HEK293T (cell line): ENCODE data around the gene CBX3.
"Not testable (repeated sequence)": the region's sequence is repeated elsewhere in the genome, so short reads cannot be mapped to it uniquely, and the experiment has no call there.

Source experiments
- CTCF ChIA-PET: fragments of 350-600 bp; formaldehyde crosslinking; extraction: SDS; loops from one replicate; lab custom pipeline; 2021; ENCODE audit warnings: antibody characterized with exemption, inconsistent platforms; lab: Yijun Ruan, JAX
- POLR2A ChIA-PET: fragments of 350-600 bp; formaldehyde crosslinking; extraction: SDS; loops from one replicate; lab custom pipeline; 2020; ENCODE audit warnings: antibody characterized with exemption, inconsistent platforms; lab: Yijun Ruan, JAX
- DNase-seq: peaks from one replicate; pipeline ENCODE4 v3.0.0; 2012; ENCODE audit warnings: mixed read lengths; ENCODE audit errors: extremely low spot score
- ARNT ChIP-seq: fragments of 450-650 bp; IDR thresholded peaks from 2 replicates; pipeline ENCODE4 v1.6.1; 2017; ENCODE audit warnings: mild to moderate bottlenecking
- BHLHE40 ChIP-seq: fragments of 450-650 bp; IDR thresholded peaks from 2 replicates; pipeline ENCODE4 v1.6.1; 2016; ENCODE audit warnings: mild to moderate bottlenecking, moderate library complexity, borderline replicate concordance
- CTBP1 ChIP-seq: fragments of 450-650 bp; IDR thresholded peaks from 2 replicates; pipeline ENCODE4 v1.6.1; 2016; ENCODE audit warnings: borderline replicate concordance
- ELF4 ChIP-seq: fragments of 450-650 bp; IDR thresholded peaks from 2 replicates; pipeline ENCODE4 v1.6.1; 2017; ENCODE audit warnings: antibody characterized with exemption
- FOXA1 ChIP-seq: fragments of 450-650 bp; IDR thresholded peaks from 2 replicates; pipeline ENCODE4 v1.6.1; 2016; ENCODE audit warnings: mild to moderate bottlenecking
- FOXK2 ChIP-seq: fragments of 450-650 bp; IDR thresholded peaks from 2 replicates; pipeline ENCODE4 v1.6.1; 2016; ENCODE audit warnings: mild to moderate bottlenecking
- FOXM1 ChIP-seq: fragments of 450-650 bp; IDR thresholded peaks from 2 replicates; pipeline ENCODE4 v1.6.1; 2017; ENCODE audit warnings: mild to moderate bottlenecking, borderline replicate concordance
- HDGF ChIP-seq: fragments of 450-650 bp; IDR thresholded peaks from 2 replicates; pipeline ENCODE4 v1.6.1; 2017; ENCODE audit warnings: antibody characterized with exemption, borderline replicate concordance
- L3MBTL2 ChIP-seq: fragments of 450-650 bp; conservative IDR thresholded peaks from 2 replicates; pipeline ENCODE4 v1.6.1; 2016; ENCODE audit warnings: mild to moderate bottlenecking
- LEF1 ChIP-seq: fragments of 450-650 bp; IDR thresholded peaks from 2 replicates; pipeline ENCODE4 v1.6.1; 2017; ENCODE audit warnings: mild to moderate bottlenecking, borderline replicate concordance
- NFRKB ChIP-seq: fragments of 450-650 bp; IDR thresholded peaks from 2 replicates; pipeline ENCODE4 v1.6.1; 2016; ENCODE audit warnings: mild to moderate bottlenecking, moderate library complexity
- SP1 ChIP-seq: fragments of 450-650 bp; IDR thresholded peaks from 2 replicates; pipeline ENCODE4 v1.6.1; 2017
- SUZ12 ChIP-seq: fragments of 450-650 bp; IDR thresholded peaks from 2 replicates; pipeline ENCODE4 v1.6.1; 2016; ENCODE audit warnings: mild to moderate bottlenecking
- TARDBP ChIP-seq: fragments of 450-650 bp; IDR thresholded peaks from 2 replicates; pipeline ENCODE4 v1.6.1; 2016
- ZNF384 ChIP-seq: fragments of 450-650 bp; IDR thresholded peaks from 2 replicates; pipeline ENCODE4 v1.6.1; 2016
- TF ChIP-seq, protein P1 (sequence below): fragments of 450-650 bp; IDR thresholded peaks from 2 replicates; pipeline ENCODE4 v1.6.1; 2016

Gene CBX3

GRCh38 chr7:26170663-26171062 lies 30.9 kb upstream of the CBX3 start:
- ChIA-PET CTCF (no interaction called here), POLR2A (interaction anchor here (0.5 kb wide), 1 partner anchor 18 kb away, joined by 3 read pairs; no protein-coding TSS in a partner anchor)

GRCh38 chr7:26171601-26172000 lies 29.9 kb upstream of the CBX3 start:
- TF ChIP-seq ZNF384 (no peak), FOXK2 (no peak), LEF1 (no peak), SP1 (no peak), FOXA1 (no peak), L3MBTL2 (no peak), TARDBP (no peak), ARNT (no peak)
- ChIA-PET CTCF (no interaction called here), POLR2A (no interaction called here)
- DNase-seq = no peak

More at GRCh38 chr7:26170663-26171062, 30.9 kb upstream of the CBX3 start:
- DNase-seq = no peak
- TF ChIP-seq CTBP1 (no peak), ELF4 (no peak), ARNT (no peak), SUZ12 (no peak), ZNF384 (no peak), FOXK2 (no peak), HDGF (no peak), BHLHE40 (no peak), LEF1 (no peak), TARDBP (no peak), L3MBTL2 (no peak), FOXM1 (no peak), SP1 (no peak), FOXA1 (no peak), NFRKB (no peak)
- TF ChIP-seq, protein P1, sequence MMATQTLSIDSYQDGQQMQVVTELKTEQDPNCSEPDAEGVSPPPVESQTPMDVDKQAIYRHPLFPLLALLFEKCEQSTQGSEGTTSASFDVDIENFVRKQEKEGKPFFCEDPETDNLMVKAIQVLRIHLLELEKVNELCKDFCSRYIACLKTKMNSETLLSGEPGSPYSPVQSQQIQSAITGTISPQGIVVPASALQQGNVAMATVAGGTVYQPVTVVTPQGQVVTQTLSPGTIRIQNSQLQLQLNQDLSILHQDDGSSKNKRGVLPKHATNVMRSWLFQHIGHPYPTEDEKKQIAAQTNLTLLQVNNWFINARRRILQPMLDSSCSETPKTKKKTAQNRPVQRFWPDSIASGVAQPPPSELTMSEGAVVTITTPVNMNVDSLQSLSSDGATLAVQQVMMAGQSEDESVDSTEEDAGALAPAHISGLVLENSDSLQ = no peak

GRCh38 chr7:26172048-26172447 lies 29.5 kb upstream of the CBX3 start:
- POLR2A ChIA-PET = no interaction called here
- DNase-seq = no peak
- TF ChIP-seq NFRKB = no peak
- TF ChIP-seq ZNF384 = no peak
- no peak for TF ChIP-seq HDGF
- no peak for TF ChIP-seq LEF1
- TF ChIP-seq TARDBP = no peak
- TF ChIP-seq, protein P1 = no peak
- TF ChIP-seq ELF4 = no peak
- no peak for TF ChIP-seq SUZ12
- TF ChIP-seq FOXA1 = no peak
- no peak for TF ChIP-seq FOXM1
- TF ChIP-seq FOXK2 = no peak
- no peak for TF ChIP-seq ARNT
- TF ChIP-seq CTBP1 = no peak
- no peak for TF ChIP-seq BHLHE40
- CTCF ChIA-PET = no interaction called here

- POLR2A ChIA-PET, DNase-seq: not testable (repeated sequence)
- CTCF ChIA-PET = interaction anchor here (0.6 kb wide), 1 partner anchor 122 kb away, joined by 3 read pairs; no protein-coding TSS in a partner anchor
These were observed 25.6 kb upstream of the CBX3 start for GRCh38 chr7:26175903-26176302.

GRCh38 chr7:26176696-26177095 lies 24.8 kb upstream of the CBX3 start:
- POLR2A ChIA-PET, CTCF ChIA-PET, DNase-seq: not testable (repeated sequence)

GRCh38 chr7:26177269-26177668 lies 24.3 kb upstream of the CBX3 start:
- CTCF ChIA-PET = not testable (repeated sequence)
- POLR2A ChIA-PET = interaction anchor here (0.5 kb wide), 1 partner anchor 28 kb away, joined by 3 read pairs; no protein-coding TSS in a partner anchor

GRCh38 chr7:26178272-26178960 lies 23.1 kb upstream of the CBX3 start:
- DNase-seq = no peak
- TF ChIP-seq LEF1 = no peak
- no peak for TF ChIP-seq SUZ12
- no peak for TF ChIP-seq FOXK2
- no peak for TF ChIP-seq ARNT
- TF ChIP-seq SP1 = no peak
- TF ChIP-seq BHLHE40 = no peak
- no peak for TF ChIP-seq TARDBP
- TF ChIP-seq ELF4 = no peak
- no peak for TF ChIP-seq L3MBTL2
- no peak for TF ChIP-seq FOXM1
- no peak for TF ChIP-seq CTBP1
- TF ChIP-seq, protein P1 = no peak
- ChIA-PET POLR2A (no interaction called here), CTCF (interaction anchor here (0.6 kb wide), 1 partner anchor 285 kb away, joined by 3 read pairs; no protein-coding TSS in a partner anchor)

More at GRCh38 chr7:26177269-26177668, 24.3 kb upstream of the CBX3 start:
- not testable (repeated sequence) for DNase-seq
